PC-9 (cell line): ENCODE data around the gene UNC13A.

ENCODE experiments used
- EZH2 ChIP-seq: fragments of 200-600 bp; sonication (generic); IDR thresholded peaks from 2 replicates; pipeline ENCODE4 v1.8.0; 2017; ENCODE audit warnings: antibody characterized with exemption, low read depth
- TF ChIP-seq, protein P1 (sequence below): fragments of 200-600 bp; sonication (generic); conservative IDR thresholded peaks from 2 replicates; pipeline ENCODE4 v1.6.1; 2017; ENCODE audit warnings: mixed run types, antibody characterized with exemption, mild to moderate bottlenecking, moderate library complexity

DNA sequence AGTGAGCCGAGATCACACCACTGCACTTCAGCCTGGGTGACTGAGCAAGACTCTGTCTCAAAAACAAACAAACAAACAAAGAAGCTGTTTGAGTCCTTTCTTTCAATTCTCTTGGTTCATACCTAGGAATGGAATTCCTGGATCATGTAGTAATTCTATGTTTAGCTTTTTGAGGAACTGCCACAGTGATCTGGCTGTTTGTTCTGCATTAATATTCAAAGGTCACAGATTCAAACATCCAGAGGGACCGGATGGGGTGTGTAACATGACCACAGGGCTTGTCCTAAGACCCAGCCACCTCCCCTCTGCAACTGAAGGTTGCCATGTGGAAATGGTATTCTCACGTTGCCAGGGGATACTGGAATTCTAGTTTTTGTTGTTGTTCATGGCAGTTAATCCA is 122.5 kb downstream of the UNC13A start:
- TF ChIP-seq, protein P1, sequence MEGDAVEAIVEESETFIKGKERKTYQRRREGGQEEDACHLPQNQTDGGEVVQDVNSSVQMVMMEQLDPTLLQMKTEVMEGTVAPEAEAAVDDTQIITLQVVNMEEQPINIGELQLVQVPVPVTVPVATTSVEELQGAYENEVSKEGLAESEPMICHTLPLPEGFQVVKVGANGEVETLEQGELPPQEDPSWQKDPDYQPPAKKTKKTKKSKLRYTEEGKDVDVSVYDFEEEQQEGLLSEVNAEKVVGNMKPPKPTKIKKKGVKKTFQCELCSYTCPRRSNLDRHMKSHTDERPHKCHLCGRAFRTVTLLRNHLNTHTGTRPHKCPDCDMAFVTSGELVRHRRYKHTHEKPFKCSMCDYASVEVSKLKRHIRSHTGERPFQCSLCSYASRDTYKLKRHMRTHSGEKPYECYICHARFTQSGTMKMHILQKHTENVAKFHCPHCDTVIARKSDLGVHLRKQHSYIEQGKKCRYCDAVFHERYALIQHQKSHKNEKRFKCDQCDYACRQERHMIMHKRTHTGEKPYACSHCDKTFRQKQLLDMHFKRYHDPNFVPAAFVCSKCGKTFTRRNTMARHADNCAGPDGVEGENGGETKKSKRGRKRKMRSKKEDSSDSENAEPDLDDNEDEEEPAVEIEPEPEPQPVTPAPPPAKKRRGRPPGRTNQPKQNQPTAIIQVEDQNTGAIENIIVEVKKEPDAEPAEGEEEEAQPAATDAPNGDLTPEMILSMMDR, result no peak
- TF ChIP-seq EZH2, result no peak
